ENCODE measurements around the gene NSMCE4A. TPM values are rescaled to one million over a fixed set of nuclear protein-coding genes. Genes with fewer than 3 reads are reported as not detected.

NSMCE4A gene
- polyA plus RNA-seq, 1 donor (not counting 4 experiments of a cell fraction or from before 2014, with no cell fraction given), result 52.0 TPM

DNA sequence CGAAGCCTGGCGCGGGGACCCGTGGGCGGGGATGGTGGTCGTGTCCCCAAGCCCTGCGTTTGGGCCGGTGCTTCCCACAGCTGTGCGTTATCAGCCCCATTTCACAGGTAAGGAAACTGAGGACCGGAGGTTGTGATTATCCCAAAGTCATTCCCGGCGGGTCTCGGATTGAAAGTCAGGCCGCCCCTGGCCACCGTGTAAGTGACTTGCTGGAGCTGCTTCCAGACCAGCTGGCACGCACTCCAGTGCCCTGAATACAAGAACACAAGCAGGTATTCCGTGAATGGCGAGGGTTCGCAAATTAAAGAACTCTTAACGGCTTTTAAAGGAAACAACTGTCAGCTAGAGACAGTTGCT lies 46.5 kb downstream of the NSMCE4A start:
- Histone ChIP-seq H3K9me3 (ENCODE audit: control insufficient read depth, low read depth, low read length) (no peaks in the 10 kb centered on the region), H3K36me3 (ENCODE audit: control insufficient read depth in 2 of 2, extremely low read depth in 1 of 2, insufficient read depth in 2 of 2, low read length in 2 of 2) (no peaks in the 10 kb centered on the region), H3K4me2 (ENCODE audit: control insufficient read depth, extremely low read depth, insufficient read depth, low read depth, low read length) (peak overlapping the region; percentile 83), H3K79me2 (ENCODE audit: control insufficient read depth, insufficient read depth, low read length) (peaks cover 28% of the 10 kb centered on the region), H4K20me1 (ENCODE audit: control insufficient read depth, extremely low read depth, insufficient read depth, low read length) (no peaks in the 10 kb centered on the region), H3K27me3 (ENCODE audit: control insufficient read depth, extremely low read depth, insufficient read depth, low read length) (no peaks in the 10 kb centered on the region), H3K4me1 (ENCODE audit: control insufficient read depth, extremely low read depth, insufficient read depth, low read length) (peaks cover 21% of the 10 kb centered on the region), H3K9ac (ENCODE audit: control insufficient read depth, extremely low read depth, insufficient read depth, low read length) (peak overlapping the region; percentile 96), H3K27ac (ENCODE audit: control insufficient read depth, insufficient read depth, low read length) (peak overlapping the region; percentile 94), H2AFZ (ENCODE audit: control insufficient read depth, low read length) (peak overlapping the region; percentile 94), H3K9me1 (ENCODE audit: control insufficient read depth, extremely low read depth, insufficient read depth, low read length) (no peaks in the 10 kb centered on the region), H3K4me3 (ENCODE audit: control insufficient read depth in 2 of 3, extremely low read depth in 1 of 3, insufficient read depth in 2 of 3, low read depth in 1 of 3, low read length in 3 of 3) (peak overlapping the region; percentile 79 to 83 (median 79))
- no peak for FAIRE-seq
- dilution Hi-C loops (cut with MboI; ENCODE audit: extremely low pct_ligation_motif_present, low sequenced_read_pairs), result no loop called here
- TF ChIP-seq, protein P1, sequence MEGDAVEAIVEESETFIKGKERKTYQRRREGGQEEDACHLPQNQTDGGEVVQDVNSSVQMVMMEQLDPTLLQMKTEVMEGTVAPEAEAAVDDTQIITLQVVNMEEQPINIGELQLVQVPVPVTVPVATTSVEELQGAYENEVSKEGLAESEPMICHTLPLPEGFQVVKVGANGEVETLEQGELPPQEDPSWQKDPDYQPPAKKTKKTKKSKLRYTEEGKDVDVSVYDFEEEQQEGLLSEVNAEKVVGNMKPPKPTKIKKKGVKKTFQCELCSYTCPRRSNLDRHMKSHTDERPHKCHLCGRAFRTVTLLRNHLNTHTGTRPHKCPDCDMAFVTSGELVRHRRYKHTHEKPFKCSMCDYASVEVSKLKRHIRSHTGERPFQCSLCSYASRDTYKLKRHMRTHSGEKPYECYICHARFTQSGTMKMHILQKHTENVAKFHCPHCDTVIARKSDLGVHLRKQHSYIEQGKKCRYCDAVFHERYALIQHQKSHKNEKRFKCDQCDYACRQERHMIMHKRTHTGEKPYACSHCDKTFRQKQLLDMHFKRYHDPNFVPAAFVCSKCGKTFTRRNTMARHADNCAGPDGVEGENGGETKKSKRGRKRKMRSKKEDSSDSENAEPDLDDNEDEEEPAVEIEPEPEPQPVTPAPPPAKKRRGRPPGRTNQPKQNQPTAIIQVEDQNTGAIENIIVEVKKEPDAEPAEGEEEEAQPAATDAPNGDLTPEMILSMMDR (optimal IDR thresholded peaks at IDR 0.05 in 1 of 3, IDR thresholded peaks at IDR 0.05 in 1 of 3, conservative IDR thresholded peaks at IDR 0.05 in 1 of 3; ENCODE audit: extremely low read depth in 1 of 3, insufficient read depth in 2 of 3, low read length in 3 of 3), result no peak
- no peak for TF ChIP-seq EZH2 (IDR thresholded peaks at IDR 0.05; ENCODE audit: low read length)
- DNase-seq (ENCODE audit: low read depth, low spot score), result no peak

DNA sequence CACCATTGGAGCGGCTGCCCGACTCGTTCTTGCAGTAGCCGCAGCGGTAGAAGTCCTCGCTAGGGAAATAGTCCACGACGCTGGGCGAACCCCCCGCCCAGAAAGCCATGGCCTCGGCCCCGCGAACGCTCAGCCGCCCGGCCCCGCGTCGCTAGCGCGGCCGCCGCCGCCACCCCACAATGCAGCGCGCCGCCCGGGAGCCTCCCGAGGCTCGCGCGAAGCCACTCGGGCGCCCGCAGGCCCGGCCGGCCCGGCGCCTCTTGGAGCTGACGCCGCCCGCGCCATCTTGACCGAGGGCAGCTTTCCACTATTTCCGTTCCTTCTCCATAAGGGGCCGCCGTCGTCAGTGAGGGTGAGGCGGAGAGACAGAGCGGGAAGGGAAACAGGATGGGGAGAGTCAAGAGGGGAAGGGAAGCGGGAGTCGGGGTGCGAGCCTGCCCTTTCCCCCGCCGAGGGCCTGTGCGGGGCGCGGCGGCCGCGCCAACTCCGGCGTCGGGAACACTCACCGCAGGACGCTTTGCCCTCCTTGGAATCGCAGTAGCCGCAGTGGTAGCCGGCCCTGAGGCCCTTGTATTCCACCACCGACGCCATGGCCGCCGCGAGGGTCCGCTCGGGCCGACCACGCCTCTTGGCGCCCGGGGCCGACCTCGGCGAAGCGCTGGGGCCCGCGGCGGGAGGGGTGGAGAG lies 47.0 kb downstream of the NSMCE4A start, which contains the start of gene ATE1:
TSS of gene ATE1 (minus strand) at position 191 of the 687 bp plus-strand sequence. CDS start at position 109, 82 bp downstream.
- H3K9ac ChIP-seq (ENCODE audit: control insufficient read depth, extremely low read depth, insufficient read depth, low read length), result peak within 1 kb of the TSS; percentile 96
- no peaks in the 10 kb centered on the region for H4K20me1 ChIP-seq (ENCODE audit: control insufficient read depth, extremely low read depth, insufficient read depth, low read length)
- no peaks in the 10 kb centered on the region for H3K9me1 ChIP-seq (ENCODE audit: control insufficient read depth, extremely low read depth, insufficient read depth, low read length)
- H3K79me2 ChIP-seq (ENCODE audit: control insufficient read depth, insufficient read depth, low read length), result peaks cover 28% of the 10 kb centered on the region
- dilution Hi-C loops (cut with MboI; ENCODE audit: extremely low pct_ligation_motif_present, low sequenced_read_pairs), result no loop called here
- no peaks in the 10 kb centered on the region for H3K9me3 ChIP-seq (ENCODE audit: control insufficient read depth, low read depth, low read length)
- peak within 1 kb of the TSS; percentile 94 for H3K27ac ChIP-seq (ENCODE audit: control insufficient read depth, insufficient read depth, low read length)
- peaks cover 0 to 3% of the 10 kb centered on the region in 2 experiments for H3K36me3 ChIP-seq (ENCODE audit: control insufficient read depth in 2 of 2, extremely low read depth in 1 of 2, insufficient read depth in 2 of 2, low read length in 2 of 2)
- peaks cover 21% of the 10 kb centered on the region for H3K4me1 ChIP-seq (ENCODE audit: control insufficient read depth, extremely low read depth, insufficient read depth, low read length)
- no peaks in the 10 kb centered on the region for H3K27me3 ChIP-seq (ENCODE audit: control insufficient read depth, extremely low read depth, insufficient read depth, low read length)
- peak within 1 kb of the TSS; percentile 83 for H3K4me2 ChIP-seq (ENCODE audit: control insufficient read depth, extremely low read depth, insufficient read depth, low read depth, low read length)
- H2AFZ ChIP-seq (ENCODE audit: control insufficient read depth, low read length), result peak within 1 kb of the TSS; percentile 94
- peak within 1 kb of the TSS; percentile 79 to 83 (median 79) for H3K4me3 ChIP-seq (ENCODE audit: control insufficient read depth in 2 of 3, extremely low read depth in 1 of 3, insufficient read depth in 2 of 3, low read depth in 1 of 3, low read length in 3 of 3)
- DNase-seq (ENCODE audit: low read depth, low spot score) (peak; percentile 41), FAIRE-seq (no peak)
- TF ChIP-seq, protein P1 (optimal IDR thresholded peaks at IDR 0.05 in 1 of 3, IDR thresholded peaks at IDR 0.05 in 1 of 3, conservative IDR thresholded peaks at IDR 0.05 in 1 of 3; ENCODE audit: extremely low read depth in 1 of 3, insufficient read depth in 2 of 3, low read length in 3 of 3), result peak in 2 of 3 experiments; percentile 6 to 19
- no peak for TF ChIP-seq EZH2 (IDR thresholded peaks at IDR 0.05; ENCODE audit: low read length)
